ENCODE results near the gene EXOSC2. TPM values are rescaled to one million over a fixed set of nuclear protein-coding genes. Genes with fewer than 3 reads are reported as not detected.

EXOSC2 gene
- total RNA-seq, 1 experiment from 2014 or later, result 41.0 TPM

- CTCF ChIA-PET, result no interaction called here
- intact Hi-C loops (cut with micrococcal nuclease; ENCODE audit: unreplicated experiment) (no loop called here), in situ Hi-C loops (cut with HindIII; ENCODE audit: low pct_unique_long_range_greater_than_20kb, low sequenced_read_pairs) (no loop called here)
- H3K27me3 ChIP-seq (ENCODE audit: control insufficient read depth, insufficient read depth, low read length), result no peaks in the 10 kb centered on the region
- no peaks in the 10 kb centered on the region for H3K4me1 ChIP-seq (ENCODE audit: control insufficient read depth, insufficient read depth, low read length)
- TF ChIP-seq CTCF (IDR thresholded peaks at IDR 0.05) (no peak), POLR2AphosphoS5 (IDR thresholded peaks at IDR 0.05; ENCODE audit: low read depth, low read length) (no peak), SIN3A (IDR thresholded peaks at IDR 0.05; ENCODE audit: borderline replicate concordance, insufficient read depth, low read depth, low read length) (no peak), TCF7L2 (IDR thresholded peaks at IDR 0.05; ENCODE audit: low read depth, low read length) (no peak)
- TF ChIP-seq, protein P1, sequence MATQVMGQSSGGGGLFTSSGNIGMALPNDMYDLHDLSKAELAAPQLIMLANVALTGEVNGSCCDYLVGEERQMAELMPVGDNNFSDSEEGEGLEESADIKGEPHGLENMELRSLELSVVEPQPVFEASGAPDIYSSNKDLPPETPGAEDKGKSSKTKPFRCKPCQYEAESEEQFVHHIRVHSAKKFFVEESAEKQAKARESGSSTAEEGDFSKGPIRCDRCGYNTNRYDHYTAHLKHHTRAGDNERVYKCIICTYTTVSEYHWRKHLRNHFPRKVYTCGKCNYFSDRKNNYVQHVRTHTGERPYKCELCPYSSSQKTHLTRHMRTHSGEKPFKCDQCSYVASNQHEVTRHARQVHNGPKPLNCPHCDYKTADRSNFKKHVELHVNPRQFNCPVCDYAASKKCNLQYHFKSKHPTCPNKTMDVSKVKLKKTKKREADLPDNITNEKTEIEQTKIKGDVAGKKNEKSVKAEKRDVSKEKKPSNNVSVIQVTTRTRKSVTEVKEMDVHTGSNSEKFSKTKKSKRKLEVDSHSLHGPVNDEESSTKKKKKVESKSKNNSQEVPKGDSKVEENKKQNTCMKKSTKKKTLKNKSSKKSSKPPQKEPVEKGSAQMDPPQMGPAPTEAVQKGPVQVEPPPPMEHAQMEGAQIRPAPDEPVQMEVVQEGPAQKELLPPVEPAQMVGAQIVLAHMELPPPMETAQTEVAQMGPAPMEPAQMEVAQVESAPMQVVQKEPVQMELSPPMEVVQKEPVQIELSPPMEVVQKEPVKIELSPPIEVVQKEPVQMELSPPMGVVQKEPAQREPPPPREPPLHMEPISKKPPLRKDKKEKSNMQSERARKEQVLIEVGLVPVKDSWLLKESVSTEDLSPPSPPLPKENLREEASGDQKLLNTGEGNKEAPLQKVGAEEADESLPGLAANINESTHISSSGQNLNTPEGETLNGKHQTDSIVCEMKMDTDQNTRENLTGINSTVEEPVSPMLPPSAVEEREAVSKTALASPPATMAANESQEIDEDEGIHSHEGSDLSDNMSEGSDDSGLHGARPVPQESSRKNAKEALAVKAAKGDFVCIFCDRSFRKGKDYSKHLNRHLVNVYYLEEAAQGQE (IDR thresholded peaks at IDR 0.05; ENCODE audit: insufficient read depth in 1 of 2, low read depth in 2 of 2, low read length in 1 of 2), result no peak
- POLR2A ChIA-PET, result interaction anchor here (0.6 kb wide), 1 partner anchor 149 kb away, joined by 4 read pairs; no protein-coding TSS in a partner anchor
- no peak for ATAC-seq
- no peak overlapping the region for H3K4me3 ChIP-seq (ENCODE audit: low read depth in 2 of 2, low read length in 2 of 2)
- no peaks in the 10 kb centered on the region for H3K36me3 ChIP-seq (ENCODE audit: control insufficient read depth, insufficient read depth, low read length)
- H3K9me3 ChIP-seq (ENCODE audit: control insufficient read depth, insufficient read depth, low read depth, low read length), result no peaks in the 10 kb centered on the region
- no peak for DNase-seq (ENCODE audit: low read depth, low spot score)
- no peak overlapping the region for H3K27ac ChIP-seq (ENCODE audit: low read length)
- BruUV-seq (replicated peaks), result no TSS peak
These were observed 47.4 kb downstream of the EXOSC2 start for GRCh38 chr9:130741024-130741305.

GRCh38 chr9:130741831-130742449 lies 48.4 kb downstream of the EXOSC2 start:
- no peaks in the 10 kb centered on the region for H3K27me3 ChIP-seq (ENCODE audit: control insufficient read depth, insufficient read depth, low read length)
- DNase-seq (ENCODE audit: low read depth, low spot score) (no peak), ATAC-seq (no peak)
- ChIA-PET CTCF (no interaction called here), POLR2A (no interaction called here)
- TF ChIP-seq, protein P1 (IDR thresholded peaks at IDR 0.05; ENCODE audit: insufficient read depth in 1 of 2, low read depth in 2 of 2, low read length in 1 of 2), result no peak
- no peak for TF ChIP-seq TCF7L2 (IDR thresholded peaks at IDR 0.05; ENCODE audit: low read depth, low read length)
- no peak for TF ChIP-seq SIN3A (IDR thresholded peaks at IDR 0.05; ENCODE audit: borderline replicate concordance, insufficient read depth, low read depth, low read length)
- no peak for TF ChIP-seq CTCF (IDR thresholded peaks at IDR 0.05)
- no peak for TF ChIP-seq POLR2AphosphoS5 (IDR thresholded peaks at IDR 0.05; ENCODE audit: low read depth, low read length)
- no peak overlapping the region for H3K4me3 ChIP-seq (ENCODE audit: low read depth in 2 of 2, low read length in 2 of 2)
- no peaks in the 10 kb centered on the region for H3K9me3 ChIP-seq (ENCODE audit: control insufficient read depth, insufficient read depth, low read depth, low read length)
- no TSS peak for BruUV-seq (replicated peaks)
- no peaks in the 10 kb centered on the region for H3K36me3 ChIP-seq (ENCODE audit: control insufficient read depth, insufficient read depth, low read length)
- H3K27ac ChIP-seq (ENCODE audit: low read length), result no peak overlapping the region
- intact Hi-C loops (cut with micrococcal nuclease; ENCODE audit: unreplicated experiment), result no loop called here
- in situ Hi-C loops (cut with HindIII; ENCODE audit: low pct_unique_long_range_greater_than_20kb, low sequenced_read_pairs), result no loop called here
- no peaks in the 10 kb centered on the region for H3K4me1 ChIP-seq (ENCODE audit: control insufficient read depth, insufficient read depth, low read length)
